GM06990 (cell line): Measurements from ENCODE around the gene E2F1.
A peak's percentile ranks its signal among the peaks of the same experiment; 100 is the strongest.

ENCODE experiments used
- DNase-seq: peaks from one replicate; pipeline ENCODE4 v3.0.0-alpha.2; 2011; ENCODE audit not compliant: insufficient read length; ENCODE audit errors: extremely low read depth
- H3K27me3 ChIP-seq: replicated peaks from 2 replicates; pipeline ENCODE4 v1.6.0; 2011; ENCODE audit warnings: low read length; ENCODE audit not compliant: control insufficient read depth, insufficient read depth
- H3K36me3 ChIP-seq: 2 replicates; pipeline ENCODE4 v1.5.1; 2011; ENCODE audit warnings: low read length; ENCODE audit not compliant: control insufficient read depth, insufficient read depth
- H3K4me3 ChIP-seq: replicated peaks from 2 replicates; pipeline ENCODE4 v1.5.1; 2011; ENCODE audit warnings: low read depth, mild to moderate bottlenecking, control low read depth, low read length
- CTCF ChIP-seq: IDR thresholded peaks from 2 replicates; pipeline ENCODE4 v1.5.1; 2011; ENCODE audit warnings: low read length, control low read depth, mild to moderate bottlenecking, inconsistent platforms; ENCODE audit not compliant: insufficient read depth, poor library complexity, severe bottlenecking

E2F1 gene

GRCh38 chr20:33664762-33665144, 21.4 kb downstream of the E2F1 start:
- TF ChIP-seq CTCF: no peak
- no peaks in the 10 kb centered on the region; the same call in 1 of the 2 replicates for H3K36me3 ChIP-seq
- DNase-seq: no peak
- no peak overlapping the region for H3K4me3 ChIP-seq
- H3K27me3 ChIP-seq: no peaks in the 10 kb centered on the region

- Histone ChIP-seq H3K27me3 (no peaks in the 10 kb centered on the region), H3K4me3 (peak overlapping the region; percentile 73), H3K36me3 (no peaks in the 10 kb centered on the region; the same call in 1 of the 2 replicates)
- DNase-seq: no peak
- TF ChIP-seq CTCF: no peak
These were observed 22.0 kb downstream of the E2F1 start for GRCh38 chr20:33664085-33664761.

- peak; percentile 89 for DNase-seq
These were observed 22.8 kb downstream of the E2F1 start for GRCh38 chr20:33663161-33664084.

GRCh38 chr20:33662172-33662571, 24.0 kb downstream of the E2F1 start, which contains the start of gene C20orf144:
Gene C20orf144 (plus strand): TSS chr20:33662327. CDS start chr20:33662346, 19 bp downstream.
- H3K27me3 ChIP-seq: no peaks in the 10 kb centered on the region
- H3K4me3 ChIP-seq: peak within 1 kb of the TSS; percentile 73
- 0 out of 2 replicates have a peak, but pooled peaks cover 4% of the 10 kb centered on the region for H3K36me3 ChIP-seq
- TF ChIP-seq CTCF: no peak
- DNase-seq: no peak

More at GRCh38 chr20:33663161-33664084, 22.8 kb downstream of the E2F1 start:
- H3K4me3 ChIP-seq: peak overlapping the region; percentile 73
- TF ChIP-seq CTCF: no peak
- H3K27me3 ChIP-seq: no peaks in the 10 kb centered on the region
- H3K36me3 ChIP-seq: 0 out of 2 replicates have a peak, but pooled peaks cover 2% of the 10 kb centered on the region

GRCh38 chr20:33660685-33661058, 25.5 kb downstream of the E2F1 start:
- Histone ChIP-seq H3K36me3 (0 out of 2 replicates have a peak, but pooled peaks cover 4% of the 10 kb centered on the region), H3K27me3 (no peaks in the 10 kb centered on the region), H3K4me3 (no peak overlapping the region)
- TF ChIP-seq CTCF: no peak
- DNase-seq: no peak
